WI38 (cell line): Measurements from ENCODE around the gene HTR1B.

Experiments
- H3K4me3 ChIP-seq: 2 replicates; pipeline ENCODE4 v1.5.1; 2011; ENCODE audit warnings: low read depth, mild to moderate bottlenecking, control low read depth, low read length
- CTCF ChIP-seq: IDR thresholded peaks from 2 replicates; pipeline ENCODE4 v1.5.1; 2012; ENCODE audit warnings: low read depth, mild to moderate bottlenecking, control low read depth, low read length

The HTR1B gene

GRCh38 chr6:77455271-77455670, 8.0 kb downstream of the HTR1B start:
- H3K4me3 ChIP-seq = no peak overlapping the region
- TF ChIP-seq CTCF = no peak

GRCh38 chr6:77454386-77454785, 8.9 kb downstream of the HTR1B start:
- no peak for TF ChIP-seq CTCF
- no peak overlapping the region for H3K4me3 ChIP-seq

DNA sequence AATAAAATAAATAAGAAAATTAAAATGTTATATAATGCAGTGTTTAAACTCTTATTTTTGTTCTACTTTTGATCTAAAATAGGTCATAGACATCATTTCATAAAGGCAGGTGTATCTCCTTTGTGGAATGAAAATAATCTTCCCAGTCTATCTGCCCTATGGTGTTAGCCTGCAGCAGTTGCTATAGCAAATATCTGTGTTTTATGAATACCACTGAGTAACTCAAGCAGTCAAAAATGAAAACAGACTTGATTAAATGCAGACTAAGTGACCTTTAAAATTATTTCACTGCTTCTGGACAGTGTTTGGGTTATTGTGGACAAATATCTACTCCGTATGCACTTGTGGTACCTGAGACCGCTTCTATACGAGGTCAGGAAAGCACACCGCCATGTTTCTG, 11.8 kb downstream of the HTR1B start:
- no peak overlapping the region for H3K4me3 ChIP-seq
- no peak for TF ChIP-seq CTCF

DNA sequence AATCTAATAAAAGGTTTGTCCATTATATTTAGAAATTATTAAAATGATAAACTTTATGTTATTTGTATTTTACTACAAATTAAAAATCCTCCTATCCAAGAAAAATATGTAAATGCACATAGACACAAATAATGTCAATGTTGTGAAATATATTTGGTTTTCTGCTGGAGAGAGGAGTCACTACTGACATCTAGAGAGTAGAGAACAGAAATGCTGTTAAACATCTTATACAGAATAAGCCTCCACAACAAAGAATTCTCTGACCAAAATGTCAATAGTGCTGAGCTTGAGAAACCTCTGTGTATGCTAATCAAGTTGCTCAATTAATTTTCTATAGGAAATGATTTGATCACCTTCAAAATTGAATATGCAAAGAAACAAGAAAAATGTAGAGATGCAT, 12.4 kb downstream of the HTR1B start:
- no peak overlapping the region for H3K4me3 ChIP-seq
- TF ChIP-seq CTCF = no peak

- TF ChIP-seq CTCF = no peak
- H3K4me3 ChIP-seq = no peak overlapping the region
Observed at GRCh38 chr6:77448546-77448945, 14.7 kb downstream of the HTR1B start.

GRCh38 chr6:77447254-77447653, 16.0 kb downstream of the HTR1B start:
- TF ChIP-seq CTCF = no peak
- no peak overlapping the region for H3K4me3 ChIP-seq

DNA sequence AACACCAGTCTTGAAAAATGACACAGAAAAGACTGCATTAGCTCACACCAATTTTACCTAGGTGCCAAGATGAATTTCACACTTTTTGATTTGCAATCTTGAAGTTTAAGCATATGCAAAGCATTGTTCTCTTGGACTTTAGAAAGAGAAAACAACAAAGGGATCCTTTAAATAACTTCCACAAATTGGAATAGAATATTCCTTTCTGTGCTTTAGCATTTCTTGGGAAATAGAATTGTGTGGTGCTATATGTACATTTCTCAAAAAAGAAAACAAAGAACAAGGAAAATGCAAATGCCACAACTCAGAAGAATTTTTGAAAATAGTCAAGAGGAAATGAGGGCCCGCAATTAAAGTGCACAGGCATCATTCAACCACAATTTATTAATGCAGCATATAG, 17.0 kb downstream of the HTR1B start:
- H3K4me3 ChIP-seq = no peak overlapping the region
- TF ChIP-seq CTCF = no peak

DNA sequence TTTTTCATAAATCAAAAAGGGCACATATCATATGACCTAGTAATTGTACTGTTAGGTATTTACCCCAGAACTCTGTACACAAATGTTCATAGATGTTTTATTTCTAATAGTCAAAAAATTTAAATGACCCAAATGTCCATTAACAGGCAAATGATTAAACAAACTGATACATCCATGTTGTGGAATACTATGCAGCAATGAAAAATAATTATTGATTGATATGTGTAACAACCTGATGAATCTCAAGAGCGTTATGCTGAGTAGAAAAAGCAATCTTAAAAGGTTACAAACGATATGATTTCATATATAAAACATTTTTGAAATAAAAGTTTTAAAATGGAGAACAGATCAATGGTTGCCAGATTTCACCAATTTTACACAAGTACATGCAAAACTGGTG, 18.1 kb downstream of the HTR1B start:
- no peak for TF ChIP-seq CTCF
- H3K4me3 ChIP-seq = no peak overlapping the region
